Left lung (tissue), 10 donors: ENCODE data around the gene DCXR. TPM values are rescaled to one million over a fixed set of nuclear protein-coding genes. Genes with fewer than 3 reads are reported as not detected.
A peak's percentile ranks its signal among the peaks of the same experiment; 100 is the strongest.

Experiments
- ATAC-seq: fragments of 200-7000 bp; cut with Tn5 transposase; one replicate; pipeline ENCODE4 v1.9.1; 2020; ENCODE audit warnings: moderate library complexity
- DNase-seq, 4 donors: peaks; one replicate each; pipeline ENCODE4 v3.0.0-alpha.2; 2013 to 2020
- H3K27ac ChIP-seq, 2 donors: fragments of 200-600 bp; sonication (generic) in 1 of 2; one replicate each; pipeline versions ENCODE4 v1.5.0 to v1.8.0; 2020 to 2021
- H3K27me3 ChIP-seq, 2 donors: fragments of 200-600 bp; sonication (generic) in 1 of 2; one replicate each; pipeline versions ENCODE4 v1.5.0 to v1.8.0; 2020 to 2021
- H3K36me3 ChIP-seq, 2 donors: fragments of 200-600 bp; sonication (generic) in 1 of 2; one replicate each; pipeline versions ENCODE4 v1.5.0 to v1.8.0; 2020 to 2021
- H3K4me1 ChIP-seq, 2 donors: fragments of 200-600 bp; one replicate each; pipeline ENCODE4 v1.8.0; 2021
- H3K4me3 ChIP-seq, 2 donors: fragments of 200-600 bp; sonication (generic) in 1 of 2; one replicate each; pipeline versions ENCODE4 v1.5.0 to v1.8.0; 2020 to 2021; ENCODE audit warnings: mild to moderate bottlenecking in 1 of 2
- H3K9me3 ChIP-seq, 2 donors: fragments of 200-600 bp; sonication (generic) in 1 of 2; one replicate each; pipeline versions ENCODE4 v1.5.0 to v1.8.0; 2020 to 2021
- CTCF ChIP-seq, 2 donors: fragments of 200-600 bp; sonication (generic) in 1 of 2; IDR thresholded peaks; one replicate each; pipeline versions ENCODE4 v1.5.0 to v1.8.0; 2021; ENCODE audit warnings: antibody characterized with exemption in 2 of 2
- intact Hi-C, 2 donors: fragments of 100-400 bp; cut with DNase I; formaldehyde crosslinking; loops; one replicate each; pipeline versions ENCODE4 v1.11.2 to v1.14.2; 2022
- polyA plus RNA-seq, 6 donors: library from polyadenylated mRNA; unstranded; fragments of 120-200 nt; gene quantifications; one replicate each; pipeline ENCODE4 v1.2.1, GENCODE V29; 2013; ENCODE audit not compliant: insufficient read length in 6 of 6
- total RNA-seq, 2 donors: library from RNA; stranded (reverse); fragmentation: NEBNext Ultra II Directional; extraction: Animal tissue kit (Norgen Biotek cat#: 25700); gene quantifications; one replicate each; pipeline ENCODE4 v1.2.1, GENCODE V29; 2021
- donor health status: DM: no; HTN: yes; CAD: no.
- donor health status: DM: no; HTN: no; CAD: no.

The DCXR gene
- total and polyA plus RNA-seq, 8 donors, result 56.0 to 152 (median 79.4) TPM

GRCh38 chr17:82072827-82073226 lies 35.3 kb upstream of the DCXR start:
- Histone ChIP-seq H3K9me3 (no peaks in the 10 kb centered on the region), H3K27me3 (no peaks in the 10 kb centered on the region), H3K27ac (no peak overlapping the region), H3K36me3 (peaks cover 0 to 8% of the 10 kb centered on the region in 2 donors), H3K4me3 (no peak overlapping the region), H3K4me1 (no peaks in the 10 kb centered on the region)
- DNase-seq (no peak), ATAC-seq (no peak)
- no peak for TF ChIP-seq CTCF (IDR thresholded peaks at IDR 0.05)
- intact Hi-C loops, result no loop called here

GRCh38 chr17:82070611-82071010 lies 33.1 kb upstream of the DCXR start:
- intact Hi-C loops, result no loop called here
- Histone ChIP-seq H3K4me1 (peaks cover 6 to 9% of the 10 kb centered on the region in 2 donors), H3K36me3 (no peaks in the 10 kb centered on the region), H3K9me3 (no peaks in the 10 kb centered on the region), H3K27ac (no peak overlapping the region), H3K27me3 (no peaks in the 10 kb centered on the region), H3K4me3 (no peak overlapping the region)
- no peak for TF ChIP-seq CTCF (IDR thresholded peaks at IDR 0.05)
- no peak for DNase-seq
- no peak for ATAC-seq

GRCh38 chr17:82065638-82066303 lies 28.3 kb upstream of the DCXR start, which contains the start of gene DUS1L:
TSS of gene DUS1L (minus strand) at chr17:82065804. CDS start at chr17:82065059, 745 bp downstream.
- ATAC-seq (peak; percentile 90), DNase-seq (peak; percentile 48 to 90 (median 57))
- Histone ChIP-seq H3K36me3 (peaks cover 0 to 29% of the 10 kb centered on the region in 2 donors), H3K27ac (peak within 1 kb of the TSS; percentile 66 to 83), H3K4me3 (peak within 1 kb of the TSS; percentile 76 to 91), H3K9me3 (no peaks in the 10 kb centered on the region), H3K4me1 (peaks cover 18 to 28% of the 10 kb centered on the region in 2 donors), H3K27me3 (no peaks in the 10 kb centered on the region)
- intact Hi-C loops, result no loop called here
- TF ChIP-seq CTCF (IDR thresholded peaks at IDR 0.05), result no peak

- H3K27me3 ChIP-seq, result no peaks in the 10 kb centered on the region
- intact Hi-C loops, result no loop called here
- peak; percentile 8 for ATAC-seq
- H3K4me1 ChIP-seq, result peaks cover 18 to 28% of the 10 kb centered on the region in 2 donors
- H3K36me3 ChIP-seq, result peaks cover 0 to 34% of the 10 kb centered on the region in 2 donors
- peak overlapping the region; percentile 76 to 91 for H3K4me3 ChIP-seq
- no peaks in the 10 kb centered on the region for H3K9me3 ChIP-seq
- DNase-seq, result peak in 2 of 4 donors; percentile 10 to 86
- H3K27ac ChIP-seq, result peak overlapping the region; percentile 54 to 76
- no peak for TF ChIP-seq CTCF (IDR thresholded peaks at IDR 0.05)
Measured at GRCh38 chr17:82065193-82065637, 27.7 kb upstream of the DCXR start.

GRCh38 chr17:82064433-82065192 lies 27.1 kb upstream of the DCXR start:
- Histone ChIP-seq H3K36me3 (peaks cover 0 to 40% of the 10 kb centered on the region in 2 donors), H3K27me3 (no peaks in the 10 kb centered on the region), H3K27ac (peak overlapping the region in 1 of 2 donors; percentile 76), H3K9me3 (no peaks in the 10 kb centered on the region), H3K4me3 (peak overlapping the region; percentile 76 to 91), H3K4me1 (peaks cover 18 to 28% of the 10 kb centered on the region in 2 donors)
- DNase-seq (peak in 1 of 4 donors; percentile 76), ATAC-seq (peak; percentile 61)
- TF ChIP-seq CTCF (IDR thresholded peaks at IDR 0.05), result no peak
- intact Hi-C loops, result no loop called here
